GM12878 (cell line): Measurements from ENCODE around the gene UNK.

Experiments
- EP300 ChIP-seq, 2 experiments: fragments of 150-350 bp in 1 of 2; IDR thresholded peaks; 2 replicates each; pipeline ENCODE4 v1.6.1; 2011 to 2012; ENCODE audit warnings: low read depth in 2 of 2, low read length in 2 of 2, borderline replicate concordance in 1 of 2, improper control_type of control experiment in 1 of 2, inconsistent platforms in 1 of 2; ENCODE audit not compliant: control insufficient read depth in 1 of 2
- HDAC2 ChIP-seq: fragments of 200-600 bp; sonication (generic); IDR thresholded peaks from 2 replicates; pipeline ENCODE4 v1.6.1; 2017
- KDM1A ChIP-seq: fragments of 200-600 bp; sonication (generic); IDR thresholded peaks from 2 replicates; pipeline ENCODE4 v1.6.1; 2016; ENCODE audit warnings: borderline replicate concordance
- TF ChIP-seq, protein P1 (sequence below), 3 experiments: IDR thresholded peaks in 2 of 3; conservative IDR thresholded peaks in 1 of 3; 2 replicates each; pipeline ENCODE4 v1.5.1; 2011; ENCODE audit warnings: low read depth in 3 of 3, low read length in 3 of 3, mild to moderate bottlenecking in 3 of 3, control low read depth in 2 of 3, moderate library complexity in 2 of 3, inconsistent platforms in 1 of 3, mixed read lengths in 1 of 3; ENCODE audit not compliant: control insufficient read depth in 2 of 3, insufficient read depth in 1 of 3; ENCODE audit errors: extremely low read depth in 1 of 3

GRCh38 chr17:75785016-75785890 lies 647 bp downstream of the UNK start:
- TF ChIP-seq, protein P1, sequence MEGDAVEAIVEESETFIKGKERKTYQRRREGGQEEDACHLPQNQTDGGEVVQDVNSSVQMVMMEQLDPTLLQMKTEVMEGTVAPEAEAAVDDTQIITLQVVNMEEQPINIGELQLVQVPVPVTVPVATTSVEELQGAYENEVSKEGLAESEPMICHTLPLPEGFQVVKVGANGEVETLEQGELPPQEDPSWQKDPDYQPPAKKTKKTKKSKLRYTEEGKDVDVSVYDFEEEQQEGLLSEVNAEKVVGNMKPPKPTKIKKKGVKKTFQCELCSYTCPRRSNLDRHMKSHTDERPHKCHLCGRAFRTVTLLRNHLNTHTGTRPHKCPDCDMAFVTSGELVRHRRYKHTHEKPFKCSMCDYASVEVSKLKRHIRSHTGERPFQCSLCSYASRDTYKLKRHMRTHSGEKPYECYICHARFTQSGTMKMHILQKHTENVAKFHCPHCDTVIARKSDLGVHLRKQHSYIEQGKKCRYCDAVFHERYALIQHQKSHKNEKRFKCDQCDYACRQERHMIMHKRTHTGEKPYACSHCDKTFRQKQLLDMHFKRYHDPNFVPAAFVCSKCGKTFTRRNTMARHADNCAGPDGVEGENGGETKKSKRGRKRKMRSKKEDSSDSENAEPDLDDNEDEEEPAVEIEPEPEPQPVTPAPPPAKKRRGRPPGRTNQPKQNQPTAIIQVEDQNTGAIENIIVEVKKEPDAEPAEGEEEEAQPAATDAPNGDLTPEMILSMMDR (IDR thresholded peaks at IDR 0.05 in 2 of 3, conservative IDR thresholded peaks at IDR 0.05 in 1 of 3; ENCODE audit: control insufficient read depth in 2 of 3, extremely low read depth in 1 of 3, insufficient read depth in 1 of 3, low read depth in 3 of 3, low read length in 3 of 3) = no peak
- TF ChIP-seq HDAC2 = no peak
- no peak for TF ChIP-seq KDM1A
- peak; percentile 49 to 92; a peak in 3 of 4 replicates for TF ChIP-seq EP300 (IDR thresholded peaks at IDR 0.05; ENCODE audit: borderline replicate concordance in 1 of 2, control insufficient read depth in 1 of 2, low read depth in 2 of 2, low read length in 2 of 2)
